HUDEP-2 (cell line): ENCODE data around the gene ASS1.
A peak's percentile ranks its signal among the peaks of the same experiment; 100 is the strongest.

Experiments
- DNase-seq, 76 experiments: peaks; one replicate each; lab custom pipeline; 2025; ENCODE audit not compliant: unreplicated experiment in 76 of 76; lab: John Stamatoyannopoulos, UW

ASS1 gene

GRCh38 chr9:130491830-130492482 lies 47.2 kb downstream of the ASS1 start:
- DNase-seq, result no peak

GRCh38 chr9:130493021-130493420 lies 48.3 kb downstream of the ASS1 start:
- DNase-seq, result no peak

- DNase-seq, result no peak
These were observed 48.7 kb downstream of the ASS1 start for GRCh38 chr9:130493476-130493875.

GRCh38 chr9:130495067-130495466 lies 50.3 kb downstream of the ASS1 start:
- DNase-seq, result no peak

GRCh38 chr9:130497139-130497538 lies 52.4 kb downstream of the ASS1 start:
- DNase-seq, result no peak

- peak in 41 of 76 experiments; percentile 3 to 53 (median 24) for DNase-seq
These were observed 53.6 kb downstream of the ASS1 start for GRCh38 chr9:130498298-130498917.

GRCh38 chr9:130498918-130499698 lies 54.3 kb downstream of the ASS1 start:
- no peak for DNase-seq

- no peak for DNase-seq
These were observed 55.1 kb downstream of the ASS1 start for GRCh38 chr9:130499804-130500263.

GRCh38 chr9:130500340-130501180 lies 55.8 kb downstream of the ASS1 start:
- DNase-seq, result no peak

GRCh38 chr9:130501639-130502038 lies 56.9 kb downstream of the ASS1 start:
- DNase-seq, result no peak

- no peak for DNase-seq
These were observed 63.5 kb downstream of the ASS1 start for GRCh38 chr9:130508218-130508617.

GRCh38 chr9:130512199-130512598 lies 67.4 kb downstream of the ASS1 start:
- DNase-seq, result no peak

GRCh38 chr9:130513078-130513477 lies 68.3 kb downstream of the ASS1 start:
- no peak for DNase-seq

- DNase-seq, result no peak
These were observed 73.5 kb downstream of the ASS1 start for GRCh38 chr9:130518233-130518632.

- peak in 2 of 76 experiments; percentile 2 to 10 for DNase-seq
These were observed 74.4 kb downstream of the ASS1 start for GRCh38 chr9:130518943-130519799.

- DNase-seq, result no peak
These were observed 75.2 kb downstream of the ASS1 start for GRCh38 chr9:130519927-130520326.

GRCh38 chr9:130521715-130522114 lies 77.0 kb downstream of the ASS1 start:
- DNase-seq, result no peak

- no peak for DNase-seq
These were observed 77.6 kb downstream of the ASS1 start for GRCh38 chr9:130522233-130522808.

- DNase-seq, result no peak
These were observed 79.2 kb downstream of the ASS1 start for GRCh38 chr9:130523921-130524320.
